Kidney epithelial cell (primary cell): ENCODE results near the gene CNTN5. TPM values are rescaled to one million over a fixed set of nuclear protein-coding genes. Genes with fewer than 3 reads are reported as not detected.

Experiments used
- DNase-seq: peaks from one replicate; pipeline ENCODE4 v3.0.0-alpha.2; 2010; ENCODE audit warnings: low read depth
- H3K27me3 ChIP-seq: 2 replicates; pipeline ENCODE4 v1.6.0; 2011; ENCODE audit warnings: low read length; ENCODE audit not compliant: control insufficient read depth, insufficient read depth
- H3K36me3 ChIP-seq: 2 replicates; pipeline ENCODE4 v1.5.1; 2011; ENCODE audit warnings: low read length; ENCODE audit not compliant: control insufficient read depth, insufficient read depth
- H3K4me3 ChIP-seq: 2 replicates; pipeline ENCODE4 v1.5.1; 2011; ENCODE audit warnings: low read depth, mild to moderate bottlenecking, control low read depth, low read length
- total RNA-seq: library from RNA; depleted of rRNA; stranded (reverse); fragments of >200 nt; gene quantifications from 2 replicates; pipeline ENCODE4 v1.2.3, GENCODE V29; 2015
- TF ChIP-seq, protein P1 (sequence below): IDR thresholded peaks from 2 replicates; pipeline ENCODE4 v1.5.1; 2011; ENCODE audit warnings: mild to moderate bottlenecking, moderate library complexity, low read length, control low read depth, inconsistent platforms; ENCODE audit not compliant: insufficient read depth, poor library complexity, severe bottlenecking

Gene CNTN5
- total RNA-seq, 1 donor from 2014 or later = 0.29 TPM

DNA sequence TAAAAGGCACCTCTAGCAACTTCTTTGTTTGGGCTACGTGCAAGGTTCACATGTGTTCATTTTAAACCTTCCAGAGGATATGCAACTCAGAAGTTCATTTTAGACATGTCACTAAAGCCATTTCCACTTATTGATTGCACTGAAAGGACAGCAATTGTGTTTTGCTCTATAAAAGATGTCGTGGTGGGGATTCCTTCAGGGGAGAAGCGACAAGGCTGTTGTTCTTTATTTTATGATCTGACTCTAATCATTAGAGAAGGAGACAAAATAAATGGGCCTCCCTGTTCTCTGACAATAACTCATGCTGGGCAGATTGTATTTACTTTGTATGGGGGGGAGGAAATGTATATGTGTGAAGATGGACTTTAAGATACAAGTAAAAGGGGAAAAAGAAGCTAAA, 1296.2 kb downstream of the CNTN5 start:
- Histone ChIP-seq H3K36me3 (no peaks in the 10 kb centered on the region), H3K4me3 (no peak overlapping the region), H3K27me3 (no peaks in the 10 kb centered on the region)
- TF ChIP-seq, protein P1, sequence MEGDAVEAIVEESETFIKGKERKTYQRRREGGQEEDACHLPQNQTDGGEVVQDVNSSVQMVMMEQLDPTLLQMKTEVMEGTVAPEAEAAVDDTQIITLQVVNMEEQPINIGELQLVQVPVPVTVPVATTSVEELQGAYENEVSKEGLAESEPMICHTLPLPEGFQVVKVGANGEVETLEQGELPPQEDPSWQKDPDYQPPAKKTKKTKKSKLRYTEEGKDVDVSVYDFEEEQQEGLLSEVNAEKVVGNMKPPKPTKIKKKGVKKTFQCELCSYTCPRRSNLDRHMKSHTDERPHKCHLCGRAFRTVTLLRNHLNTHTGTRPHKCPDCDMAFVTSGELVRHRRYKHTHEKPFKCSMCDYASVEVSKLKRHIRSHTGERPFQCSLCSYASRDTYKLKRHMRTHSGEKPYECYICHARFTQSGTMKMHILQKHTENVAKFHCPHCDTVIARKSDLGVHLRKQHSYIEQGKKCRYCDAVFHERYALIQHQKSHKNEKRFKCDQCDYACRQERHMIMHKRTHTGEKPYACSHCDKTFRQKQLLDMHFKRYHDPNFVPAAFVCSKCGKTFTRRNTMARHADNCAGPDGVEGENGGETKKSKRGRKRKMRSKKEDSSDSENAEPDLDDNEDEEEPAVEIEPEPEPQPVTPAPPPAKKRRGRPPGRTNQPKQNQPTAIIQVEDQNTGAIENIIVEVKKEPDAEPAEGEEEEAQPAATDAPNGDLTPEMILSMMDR = no peak
- no peak for DNase-seq

GRCh38 chr11:100319691-100320090, 1298.9 kb downstream of the CNTN5 start:
- DNase-seq = no peak
- no peaks in the 10 kb centered on the region for H3K27me3 ChIP-seq
- TF ChIP-seq, protein P1 = no peak
- no peak overlapping the region for H3K4me3 ChIP-seq
- no peaks in the 10 kb centered on the region for H3K36me3 ChIP-seq

- DNase-seq = no peak
- Histone ChIP-seq H3K36me3 (no peaks in the 10 kb centered on the region), H3K27me3 (no peaks in the 10 kb centered on the region), H3K4me3 (no peak overlapping the region)
- TF ChIP-seq, protein P1 = no peak
These were observed 1308.0 kb downstream of the CNTN5 start for GRCh38 chr11:100328626-100329340.

GRCh38 chr11:100329352-100329751, 1308.6 kb downstream of the CNTN5 start:
- no peak for DNase-seq
- H3K4me3 ChIP-seq = no peak overlapping the region
- no peaks in the 10 kb centered on the region for H3K27me3 ChIP-seq
- TF ChIP-seq, protein P1 = no peak
- H3K36me3 ChIP-seq = no peaks in the 10 kb centered on the region

DNA sequence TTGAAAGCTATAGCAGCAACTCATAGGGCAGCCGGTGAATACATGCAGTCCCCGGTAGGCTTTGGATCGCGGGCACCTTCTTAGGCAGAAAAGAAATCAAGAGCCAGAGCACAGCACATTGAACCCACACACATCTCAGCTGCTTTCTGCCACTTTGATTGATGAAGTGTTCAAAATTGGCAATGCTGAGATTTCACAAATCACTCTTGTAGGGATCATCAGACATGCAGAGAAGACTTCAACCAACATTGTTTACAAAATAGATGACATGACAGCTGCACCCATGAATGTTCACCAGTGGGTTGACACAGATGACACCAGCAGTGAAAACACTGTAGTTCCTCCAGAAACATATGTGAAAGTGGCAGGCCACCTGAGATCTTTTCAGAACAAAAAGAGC, 1316.1 kb downstream of the CNTN5 start:
- H3K36me3 ChIP-seq = no peaks in the 10 kb centered on the region
- DNase-seq = no peak
- H3K27me3 ChIP-seq = no peaks in the 10 kb centered on the region
- no peak overlapping the region for H3K4me3 ChIP-seq
- TF ChIP-seq, protein P1 = no peak
